NCI-H82 (cell line): Measurements from ENCODE around the gene DUOX1.
A peak's percentile ranks its signal among the peaks of the same experiment; 100 is the strongest.

Experiments
- DNase-seq: peaks from one replicate; lab custom pipeline; 2025; lab: John Stamatoyannopoulos, UW

DUOX1 gene

GRCh38 chr15:45168751-45169551, 39.2 kb downstream of the DUOX1 start:
- peak; percentile 52 for DNase-seq

DNA sequence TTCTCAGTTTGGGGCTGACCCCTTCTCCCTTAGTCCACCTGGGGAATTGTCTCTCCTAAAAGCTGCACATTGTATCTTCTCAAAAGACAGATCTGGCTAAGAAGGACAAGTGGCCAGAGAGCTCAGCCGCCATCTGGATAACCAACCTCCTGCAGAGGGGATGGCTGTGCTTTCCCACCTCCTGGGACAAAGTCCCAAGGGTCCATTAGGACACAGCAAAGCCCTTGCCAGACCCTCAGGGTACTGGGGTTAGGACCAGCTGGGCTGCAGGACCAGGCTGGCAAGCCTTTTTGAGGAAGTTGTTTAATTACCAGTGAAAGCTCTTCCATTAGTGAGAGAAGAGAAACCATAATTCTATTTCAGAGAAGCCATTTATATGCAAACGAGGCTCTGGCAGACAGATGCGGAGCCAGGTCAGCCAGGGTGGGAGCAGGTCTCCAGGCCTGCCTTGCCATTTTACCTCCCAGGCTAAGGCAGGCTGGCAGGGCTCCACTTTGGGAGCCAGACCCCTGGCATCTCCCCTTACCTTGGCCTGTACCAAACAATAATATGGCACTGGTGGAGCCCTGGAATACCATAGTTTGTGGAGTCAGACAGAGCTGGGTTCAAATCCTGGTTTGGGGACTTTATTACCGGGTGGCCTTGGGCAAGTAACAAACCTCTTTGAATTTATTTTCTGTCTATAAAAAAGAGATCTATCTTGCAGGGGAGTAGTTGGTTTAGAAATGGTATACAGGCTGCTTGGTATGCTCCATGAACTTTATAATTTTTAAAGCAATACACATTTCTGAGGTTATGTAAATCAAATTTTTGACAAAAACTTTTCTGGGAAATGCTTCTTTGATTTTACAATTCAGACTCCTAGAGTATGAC, 40.0 kb downstream of the DUOX1 start:
- peak; percentile 68 for DNase-seq

DNA sequence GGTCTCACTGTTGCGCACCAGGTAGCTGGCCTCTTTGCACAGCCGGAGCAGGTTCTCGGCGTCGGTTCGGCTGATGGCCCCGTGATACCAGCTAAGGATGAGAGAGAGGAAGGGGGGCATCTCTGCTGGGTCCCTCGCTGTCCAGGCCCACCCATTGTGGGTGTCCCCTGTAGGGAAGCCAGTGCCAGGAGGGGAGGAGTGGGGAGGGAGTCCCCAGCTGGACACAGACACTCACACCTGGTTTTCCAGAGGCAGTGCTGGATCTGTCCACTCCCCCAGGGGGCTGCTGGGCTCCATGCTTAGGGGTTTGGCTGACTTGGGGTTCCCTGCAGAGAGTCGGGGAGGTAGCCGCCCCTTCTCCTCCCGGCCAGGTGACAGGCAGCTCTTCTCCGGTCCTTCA, 42.1 kb downstream of the DUOX1 start:
- DNase-seq: no peak

GRCh38 chr15:45174069-45174468, 44.3 kb downstream of the DUOX1 start:
- DNase-seq: peak; percentile 70

DNA sequence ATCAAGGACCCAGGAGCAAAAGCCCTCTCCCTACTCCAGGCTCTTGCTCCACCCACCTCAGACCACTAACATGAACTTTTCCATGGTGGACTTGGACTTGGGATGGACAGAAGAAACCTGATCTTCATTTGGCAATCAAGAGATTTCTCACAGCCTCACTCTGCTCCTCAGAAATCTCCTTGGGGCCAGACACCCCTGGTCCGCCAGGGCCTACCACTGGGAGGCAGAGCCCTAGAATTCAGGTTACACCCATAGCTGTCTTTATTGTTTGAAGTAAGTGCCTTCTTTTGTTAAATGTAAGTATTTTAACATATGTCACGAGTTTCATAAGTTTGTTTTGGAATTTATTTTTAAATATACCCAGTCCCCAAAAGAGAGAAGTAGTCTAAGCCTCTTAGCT, 44.8 kb downstream of the DUOX1 start:
- no peak for DNase-seq

DNA sequence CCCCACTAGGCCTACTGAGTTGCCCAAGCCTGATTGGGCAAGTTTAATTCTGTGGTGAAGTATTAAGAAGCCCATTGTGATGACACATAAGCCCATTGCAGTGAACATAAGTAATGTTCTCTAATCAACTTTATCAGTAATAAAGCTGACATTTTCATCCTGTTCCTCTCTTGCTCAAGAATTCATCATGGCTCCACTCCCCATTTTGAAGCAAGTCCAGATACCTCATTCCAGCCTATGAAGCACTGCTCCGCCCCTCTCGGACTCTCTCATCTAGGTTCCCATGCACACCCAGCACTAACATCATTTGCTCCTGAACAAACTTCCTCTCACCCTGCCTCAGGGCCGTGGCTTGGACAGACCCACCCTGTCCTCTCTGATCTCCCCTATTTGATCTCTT, 47.5 kb downstream of the DUOX1 start:
- no peak for DNase-seq

- DNase-seq: peak; percentile 35
Observed at GRCh38 chr15:45179221-45179985, 49.6 kb downstream of the DUOX1 start.

GRCh38 chr15:45180201-45180600, 50.4 kb downstream of the DUOX1 start:
- no peak for DNase-seq

GRCh38 chr15:45180648-45181436, 51.0 kb downstream of the DUOX1 start:
- DNase-seq: no peak

DNA sequence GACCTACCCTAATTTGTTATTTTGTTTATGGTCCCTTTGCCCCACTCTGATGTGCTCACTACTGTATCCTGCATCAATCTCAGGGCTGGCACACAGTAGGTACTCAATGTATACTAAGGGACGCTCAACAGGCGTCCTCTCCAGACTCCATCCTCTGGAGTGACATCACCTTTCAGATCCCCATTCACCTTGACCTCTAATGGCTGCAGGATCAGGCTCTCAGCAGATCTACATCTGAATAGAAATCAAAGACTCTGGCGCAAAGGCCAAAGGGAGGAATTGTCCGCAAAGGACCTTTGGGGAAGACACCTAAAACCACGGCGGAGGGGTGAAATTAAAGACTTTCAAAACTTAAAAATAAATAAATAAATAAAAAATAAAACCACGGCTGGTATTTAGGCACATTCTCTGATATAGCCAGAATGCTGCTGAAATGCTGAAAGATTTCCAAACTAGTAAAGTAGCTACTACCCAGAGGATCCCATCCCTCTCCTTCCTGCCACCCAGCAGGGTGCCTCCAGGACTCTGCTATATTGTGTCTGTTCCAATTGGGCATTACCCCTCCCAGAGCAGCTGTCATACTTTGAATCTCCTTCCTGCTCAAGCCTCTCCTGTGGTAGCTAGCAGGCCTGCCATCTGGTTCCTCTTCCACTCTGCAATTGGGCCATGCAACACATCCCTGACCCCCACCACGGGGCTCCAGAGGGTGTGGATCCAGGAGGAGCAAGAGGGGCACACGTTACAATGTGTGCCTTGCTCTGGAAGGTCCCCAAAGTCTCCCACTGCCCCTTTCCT, 51.9 kb downstream of the DUOX1 start:
- DNase-seq: peak; percentile 96

DNA sequence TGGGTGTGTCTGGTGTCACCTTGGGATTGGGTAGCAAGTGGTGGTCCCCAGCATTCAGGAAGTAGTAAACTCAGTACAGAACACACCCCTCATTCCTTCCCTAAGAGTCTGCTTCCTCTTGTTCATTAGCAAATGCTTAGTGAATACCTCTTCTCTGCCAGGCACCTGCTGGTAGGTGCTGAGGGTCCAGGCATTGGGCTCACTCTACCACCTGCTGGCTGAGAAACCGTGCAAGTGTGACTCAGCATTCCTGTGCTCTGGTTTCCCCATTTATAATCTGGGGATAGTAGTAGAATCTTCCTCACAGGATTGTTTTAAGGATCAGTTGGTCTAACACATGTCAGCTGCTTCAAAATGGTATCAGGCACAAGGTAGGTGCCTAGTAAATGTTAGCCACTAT, 53.2 kb downstream of the DUOX1 start:
- DNase-seq: peak; percentile 18

DNA sequence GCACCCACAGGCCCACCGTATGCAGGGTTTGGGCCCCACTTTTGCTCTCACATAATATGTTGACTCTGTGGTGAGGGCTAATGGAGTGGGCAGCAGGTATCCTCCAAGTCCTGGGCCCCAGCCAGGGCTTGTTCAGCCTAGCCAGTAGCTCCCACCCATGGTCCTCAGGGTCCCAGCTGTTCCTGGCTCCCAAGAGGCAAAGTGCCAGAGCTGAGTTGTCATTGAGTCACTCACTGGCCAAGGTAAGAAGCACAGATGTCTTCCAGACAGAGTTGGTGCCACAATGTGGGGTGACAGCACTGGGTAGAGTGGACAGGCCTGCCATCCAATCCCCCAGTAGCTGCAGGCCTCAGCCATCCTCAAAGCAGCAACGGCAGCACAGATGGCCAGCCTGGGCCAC, 53.7 kb downstream of the DUOX1 start:
- peak; percentile 89 for DNase-seq

GRCh38 chr15:45184562-45185041, 54.8 kb downstream of the DUOX1 start:
- DNase-seq: peak; percentile 78

GRCh38 chr15:45185069-45185779, 55.4 kb downstream of the DUOX1 start:
- DNase-seq: peak; percentile 45

DNA sequence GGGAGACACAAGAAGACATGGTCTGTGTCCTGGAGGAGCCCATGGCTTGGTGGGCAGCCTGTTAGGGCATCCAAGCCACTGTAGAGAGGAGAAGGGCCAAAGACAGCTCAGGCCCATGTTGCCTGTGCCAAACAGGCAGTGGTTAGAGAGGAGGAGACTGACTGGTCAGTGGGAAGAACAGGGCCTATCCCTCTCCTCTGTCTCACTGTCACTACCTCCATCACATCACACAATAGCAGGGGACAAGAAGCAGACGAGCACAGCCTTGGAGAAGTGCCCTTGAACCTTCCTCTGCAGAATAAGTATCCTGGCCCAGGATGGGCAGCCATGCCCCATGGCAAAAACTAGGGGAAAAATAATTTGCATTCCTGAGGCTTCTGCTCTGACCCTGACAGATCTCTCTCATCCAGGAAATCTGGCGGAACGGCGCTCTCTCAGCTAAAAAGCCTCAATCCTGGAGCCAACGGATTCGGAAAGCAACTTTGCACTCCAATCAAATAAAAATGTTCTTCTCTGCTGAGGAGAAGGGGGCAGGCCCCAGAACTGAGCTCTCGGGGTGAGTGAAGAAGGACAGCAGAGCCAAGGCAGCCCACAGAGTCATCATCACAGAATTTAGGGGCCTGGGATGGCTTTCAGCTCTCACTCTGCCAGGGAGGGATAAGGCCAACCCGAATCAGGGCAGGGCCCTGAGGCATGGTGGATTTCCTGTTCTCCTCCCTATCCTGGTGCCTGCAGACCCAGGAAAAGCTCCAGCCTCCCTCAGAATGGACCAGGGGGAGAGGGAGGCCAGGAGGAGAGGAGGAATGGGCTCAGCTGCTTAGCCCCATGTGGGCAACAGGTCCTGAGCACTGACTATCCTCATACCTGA, 56.3 kb downstream of the DUOX1 start:
- peak; percentile 48 for DNase-seq

GRCh38 chr15:45186771-45187577, 57.2 kb downstream of the DUOX1 start:
- peak; percentile 48 for DNase-seq

- peak; percentile 37 for DNase-seq
Observed at GRCh38 chr15:45187578-45187893, 57.7 kb downstream of the DUOX1 start.
